ENCODE results near the gene TBX18.

The TBX18 gene

GRCh38 chr6:84773133-84773430 lies 8.7 kb upstream of the TBX18 start:
- no peak for DNase-seq (ENCODE audit: low read depth, low spot score)

GRCh38 chr6:84772428-84773132 lies 8.2 kb upstream of the TBX18 start:
- DNase-seq (ENCODE audit: low read depth, low spot score): no peak

- DNase-seq (ENCODE audit: low read depth, low spot score): no peak
These were observed 7.5 kb upstream of the TBX18 start for GRCh38 chr6:84771756-84772356.

GRCh38 chr6:84771125-84771755 lies 6.8 kb upstream of the TBX18 start:
- DNase-seq (ENCODE audit: low read depth, low spot score): no peak

- no peak for DNase-seq (ENCODE audit: low read depth, low spot score)
These were observed 6.1 kb upstream of the TBX18 start for GRCh38 chr6:84770521-84770920.

- no peak for DNase-seq (ENCODE audit: low read depth, low spot score)
These were observed 4.9 kb upstream of the TBX18 start for GRCh38 chr6:84769306-84769705.

- peak; percentile 37 for DNase-seq (ENCODE audit: low read depth, low spot score)
These were observed 4.2 kb upstream of the TBX18 start for GRCh38 chr6:84768442-84769174.

- DNase-seq (ENCODE audit: low read depth, low spot score): no peak
These were observed 3.3 kb upstream of the TBX18 start for GRCh38 chr6:84767526-84768201.

GRCh38 chr6:84766799-84767525 lies 2.6 kb upstream of the TBX18 start:
- no peak for DNase-seq (ENCODE audit: low read depth, low spot score)

- DNase-seq (ENCODE audit: low read depth, low spot score): no peak
These were observed 1.9 kb upstream of the TBX18 start for GRCh38 chr6:84766118-84766798.

- no peak for DNase-seq (ENCODE audit: low read depth, low spot score)
These were observed 489 bp downstream of the TBX18 start for GRCh38 chr6:84763886-84764331.

- peak; percentile 34 for DNase-seq (ENCODE audit: low read depth, low spot score)
These were observed 1.2 kb downstream of the TBX18 start for GRCh38 chr6:84763003-84763885.

GRCh38 chr6:84762220-84763002 lies 2.0 kb downstream of the TBX18 start:
- DNase-seq (ENCODE audit: low read depth, low spot score): peak; percentile 64

GRCh38 chr6:84758486-84758885 lies 5.9 kb downstream of the TBX18 start:
- DNase-seq (ENCODE audit: low read depth, low spot score): no peak

- no peak for DNase-seq (ENCODE audit: low read depth, low spot score)
These were observed 7.5 kb downstream of the TBX18 start for GRCh38 chr6:84756877-84757276.

GRCh38 chr6:84756466-84756865 lies 7.9 kb downstream of the TBX18 start:
- no peak for DNase-seq (ENCODE audit: low read depth, low spot score)

GRCh38 chr6:84753173-84753572 lies 11.2 kb downstream of the TBX18 start:
- no peak for DNase-seq (ENCODE audit: low read depth, low spot score)

- DNase-seq (ENCODE audit: low read depth, low spot score): no peak
These were observed 12.1 kb downstream of the TBX18 start for GRCh38 chr6:84752118-84752850.

Data from ELF-1 (cell line).